ENCODE measurements around the gene BRINP1. TPM values are rescaled to one million over a fixed set of nuclear protein-coding genes. Genes with fewer than 3 reads are reported as not detected.

Gene BRINP1
- total RNA-seq, 1 experiment from 2014 or later: 14.0 TPM

DNA sequence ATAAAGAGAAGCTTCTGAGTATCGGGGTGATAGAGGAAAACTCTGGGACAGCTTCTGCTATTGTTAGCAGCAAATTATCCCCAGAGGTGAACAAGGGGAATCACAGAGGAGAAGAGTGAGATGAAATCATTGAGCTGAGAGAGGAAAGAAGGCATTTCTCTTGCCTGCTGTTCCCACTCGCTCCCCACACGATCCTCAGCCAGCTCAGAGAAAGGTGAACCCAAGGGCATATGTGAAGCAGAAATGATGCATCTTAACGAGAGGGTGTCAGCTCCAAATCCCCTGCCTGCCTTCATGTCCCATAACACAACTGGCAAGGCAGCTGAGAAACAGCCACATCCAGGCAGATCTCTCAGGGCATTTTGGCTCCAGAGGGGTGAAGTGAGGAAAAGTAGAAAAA, 111.6 kb downstream of the BRINP1 start:
- H3K4me1 Mint-ChIP-seq: peaks cover 17 to 24% of the 10 kb centered on the region in 2 experiments
- H4K8ac ChIP-seq (replicated peaks; ENCODE audit: insufficient read length, low read depth, low read length): no peak overlapping the region
- H3K36me3 Mint-ChIP-seq (ENCODE audit: insufficient read depth in 1 of 3, low read depth in 3 of 3): no peaks in the 10 kb centered on the region
- no peak overlapping the region for H3K27ac ChIP-seq (ENCODE audit: insufficient read length, low read depth, low read length)
- H2BK12ac ChIP-seq (ENCODE audit: insufficient read length, low read depth, low read length): no peak overlapping the region
- H3K4me1 ChIP-seq (ENCODE audit: insufficient read depth, low read length): no peaks in the 10 kb centered on the region
- DNase-seq: no peak
- H3K27me3 Mint-ChIP-seq (ENCODE audit: low read depth): no peaks in the 10 kb centered on the region
- H3K4me2 ChIP-seq (ENCODE audit: insufficient read depth, insufficient read length, low read length): no peak overlapping the region
- H3K23me2 ChIP-seq (ENCODE audit: insufficient read length, low read depth, low read length, poor library complexity, severe bottlenecking): no peaks in the 10 kb centered on the region
- no peak overlapping the region for H3K9ac ChIP-seq (ENCODE audit: extremely low read depth, insufficient read length, low read length)
- H3K27ac Mint-ChIP-seq: no peak overlapping the region
- no peak overlapping the region for H2BK120ac ChIP-seq (ENCODE audit: low read depth, low read length, poor library complexity, severe bottlenecking)
- no CpG with 5 or more reads among the region's 4 CpGs for whole genome bisulfite sequencing (ENCODE audit: extremely low coverage, insufficient read length, low lambda C conversion rate)
- H3K14ac ChIP-seq (ENCODE audit: insufficient read depth, low read length): no peak overlapping the region; the same call in 1 of the 2 replicates
- no peak overlapping the region for H2BK5ac ChIP-seq (ENCODE audit: insufficient read length, low read length)
- H4K5ac ChIP-seq (ENCODE audit: insufficient read length, low read depth, low read length): no peak overlapping the region
- no peak overlapping the region for H3K23ac ChIP-seq (ENCODE audit: insufficient read length, low read depth, low read length)
- H3K27me3 ChIP-seq (ENCODE audit: insufficient read depth, low read length): no peaks in the 10 kb centered on the region
- no peak overlapping the region for H3T11ph ChIP-seq (ENCODE audit: low read length)
- H3K9me3 Mint-ChIP-seq: no peaks in the 10 kb centered on the region
- H3K79me1 ChIP-seq (ENCODE audit: insufficient read depth, low read depth, low read length, poor library complexity, severe bottlenecking): no peaks in the 10 kb centered on the region
- H3K79me2 ChIP-seq (ENCODE audit: insufficient read depth, low read length): no peaks in the 10 kb centered on the region
- no peak overlapping the region for H2BK20ac ChIP-seq (ENCODE audit: low read depth, low read length, poor library complexity, severe bottlenecking)
- H3K56ac ChIP-seq (ENCODE audit: insufficient read length, low read depth, low read length): no peak overlapping the region
- no peaks in the 10 kb centered on the region for H3K9me3 ChIP-seq (ENCODE audit: control insufficient read depth, low read depth, low read length)
- H2BK15ac ChIP-seq (ENCODE audit: low read depth, low read length): no peak overlapping the region
- H4K91ac ChIP-seq (ENCODE audit: insufficient read length, low read depth, low read length): no peak overlapping the region
- TF ChIP-seq, protein P1, sequence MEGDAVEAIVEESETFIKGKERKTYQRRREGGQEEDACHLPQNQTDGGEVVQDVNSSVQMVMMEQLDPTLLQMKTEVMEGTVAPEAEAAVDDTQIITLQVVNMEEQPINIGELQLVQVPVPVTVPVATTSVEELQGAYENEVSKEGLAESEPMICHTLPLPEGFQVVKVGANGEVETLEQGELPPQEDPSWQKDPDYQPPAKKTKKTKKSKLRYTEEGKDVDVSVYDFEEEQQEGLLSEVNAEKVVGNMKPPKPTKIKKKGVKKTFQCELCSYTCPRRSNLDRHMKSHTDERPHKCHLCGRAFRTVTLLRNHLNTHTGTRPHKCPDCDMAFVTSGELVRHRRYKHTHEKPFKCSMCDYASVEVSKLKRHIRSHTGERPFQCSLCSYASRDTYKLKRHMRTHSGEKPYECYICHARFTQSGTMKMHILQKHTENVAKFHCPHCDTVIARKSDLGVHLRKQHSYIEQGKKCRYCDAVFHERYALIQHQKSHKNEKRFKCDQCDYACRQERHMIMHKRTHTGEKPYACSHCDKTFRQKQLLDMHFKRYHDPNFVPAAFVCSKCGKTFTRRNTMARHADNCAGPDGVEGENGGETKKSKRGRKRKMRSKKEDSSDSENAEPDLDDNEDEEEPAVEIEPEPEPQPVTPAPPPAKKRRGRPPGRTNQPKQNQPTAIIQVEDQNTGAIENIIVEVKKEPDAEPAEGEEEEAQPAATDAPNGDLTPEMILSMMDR (conservative IDR thresholded peaks at IDR 0.05): no peak
- H2AFZ ChIP-seq (ENCODE audit: low read length): no peak overlapping the region
- H3K4ac ChIP-seq (ENCODE audit: low read depth, low read length): no peak overlapping the region
- H3K4me3 Mint-ChIP-seq: no peak overlapping the region
- H3K18ac ChIP-seq (ENCODE audit: insufficient read length, low read depth, low read length): no peak overlapping the region
- H4K20me1 ChIP-seq (ENCODE audit: control insufficient read depth, insufficient read depth, insufficient read length): no peaks in the 10 kb centered on the region
- no peak overlapping the region for H2AK5ac ChIP-seq (ENCODE audit: insufficient read length, low read length)

All from H9 (cell line).